Fibroblast of lung (primary cell): ENCODE results near the gene PCDH15. TPM values are rescaled to one million over a fixed set of nuclear protein-coding genes. Genes with fewer than 3 reads are reported as not detected.

ENCODE experiments used
- DNase-seq, 2 donors: peaks; one replicate each; pipeline versions ENCODE4 v3.0.0 to v3.0.0-alpha.2; 2010; ENCODE audit warnings: low read depth in 2 of 2
- H2AFZ ChIP-seq: 2 replicates; pipeline ENCODE4 v1.5.1; 2012; ENCODE audit warnings: low read length, control low read depth, inconsistent platforms
- H3K27ac ChIP-seq: 2 replicates; pipeline ENCODE4 v1.5.1; 2011; ENCODE audit warnings: low read length, control low read depth; ENCODE audit not compliant: insufficient read depth
- H3K27me3 ChIP-seq: 2 replicates; pipeline ENCODE4 v1.5.1; 2011; ENCODE audit warnings: mild to moderate bottlenecking, low read length; ENCODE audit not compliant: control insufficient read depth, insufficient read depth
- H3K36me3 ChIP-seq: 2 replicates; pipeline ENCODE4 v1.5.1; 2011; ENCODE audit warnings: low read length; ENCODE audit not compliant: control insufficient read depth, insufficient read depth
- H3K4me1 ChIP-seq: 2 replicates; pipeline ENCODE4 v1.5.1; 2011; ENCODE audit warnings: low read length; ENCODE audit not compliant: control insufficient read depth, insufficient read depth; ENCODE audit errors: extremely low read depth
- H3K4me2 ChIP-seq: 2 replicates; pipeline ENCODE4 v1.5.1; 2011; ENCODE audit warnings: low read length, control low read depth; ENCODE audit not compliant: insufficient read depth; ENCODE audit errors: extremely low read depth
- H3K4me3 ChIP-seq, 4 experiments: fragments of 200-600 bp in 1 of 4; sonication (generic) in 1 of 4; replicated peaks in 1 of 4; 2 replicates each; pipeline ENCODE4 v1.5.1; 2011 to 2016; ENCODE audit warnings: low read length in 4 of 4, low read depth in 3 of 4, mild to moderate bottlenecking in 3 of 4, control low read depth in 2 of 4, inconsistent platforms in 1 of 4, mixed read lengths in 1 of 4; ENCODE audit not compliant: insufficient read depth in 1 of 4; ENCODE audit errors: control extremely low read depth in 1 of 4
- H3K79me2 ChIP-seq: 2 replicates; pipeline ENCODE4 v1.5.1; 2012; ENCODE audit warnings: mild to moderate bottlenecking, low read length, inconsistent platforms; ENCODE audit not compliant: control insufficient read depth, insufficient read depth
- H3K9ac ChIP-seq: 2 replicates; pipeline ENCODE4 v1.5.1; 2011; ENCODE audit warnings: mild to moderate bottlenecking, low read length, control low read depth; ENCODE audit not compliant: insufficient read depth
- H3K9me3 ChIP-seq: 2 replicates; pipeline ENCODE4 v1.5.1; 2012; ENCODE audit warnings: low read depth, low read length; ENCODE audit not compliant: control insufficient read depth, insufficient read depth
- H4K20me1 ChIP-seq: 2 replicates; pipeline ENCODE4 v1.5.1; 2011; ENCODE audit warnings: low read length; ENCODE audit not compliant: control insufficient read depth, insufficient read depth; ENCODE audit errors: extremely low read depth
- EZH2 ChIP-seq: IDR thresholded peaks from 2 replicates; pipeline ENCODE4 v1.5.1; 2012; ENCODE audit warnings: low read length, control low read depth, mild to moderate bottlenecking; ENCODE audit errors: missing control alignments
- polyA plus RNA-seq, 2 donors: library from polyadenylated mRNA; depleted of rRNA in 1 of 2; stranded (reverse) in 1 of 2; unstranded in 1 of 2; fragments of >200 nt; gene quantifications; 2 replicates each; pipeline ENCODE4 v1.2.1, GENCODE V29; 2011 to 2012; ENCODE audit warnings: missing spikeins in 1 of 2
- total RNA-seq: library from RNA; depleted of rRNA; stranded (reverse); fragments of >200 nt; gene quantifications from 2 replicates; pipeline ENCODE4 v1.2.1, GENCODE V29; 2014
- TF ChIP-seq, protein P1 (sequence below), 2 donors: IDR thresholded peaks in 1 of 2; conservative IDR thresholded peaks in 1 of 2; 1 replicate in 1 of 2; 2 replicates in 1 of 2; pipeline ENCODE4 v1.5.1; 2011 to 2012; ENCODE audit warnings: low read length in 2 of 2, control low read depth in 1 of 2, inconsistent platforms in 1 of 2, low read depth in 1 of 2, mild to moderate bottlenecking in 1 of 2

PCDH15 gene
- total and polyA plus RNA-seq, 2 donors (not counting 1 experiment from before 2014, with no cell fraction given), result under 0.01 TPM; not detected in 1

DNA sequence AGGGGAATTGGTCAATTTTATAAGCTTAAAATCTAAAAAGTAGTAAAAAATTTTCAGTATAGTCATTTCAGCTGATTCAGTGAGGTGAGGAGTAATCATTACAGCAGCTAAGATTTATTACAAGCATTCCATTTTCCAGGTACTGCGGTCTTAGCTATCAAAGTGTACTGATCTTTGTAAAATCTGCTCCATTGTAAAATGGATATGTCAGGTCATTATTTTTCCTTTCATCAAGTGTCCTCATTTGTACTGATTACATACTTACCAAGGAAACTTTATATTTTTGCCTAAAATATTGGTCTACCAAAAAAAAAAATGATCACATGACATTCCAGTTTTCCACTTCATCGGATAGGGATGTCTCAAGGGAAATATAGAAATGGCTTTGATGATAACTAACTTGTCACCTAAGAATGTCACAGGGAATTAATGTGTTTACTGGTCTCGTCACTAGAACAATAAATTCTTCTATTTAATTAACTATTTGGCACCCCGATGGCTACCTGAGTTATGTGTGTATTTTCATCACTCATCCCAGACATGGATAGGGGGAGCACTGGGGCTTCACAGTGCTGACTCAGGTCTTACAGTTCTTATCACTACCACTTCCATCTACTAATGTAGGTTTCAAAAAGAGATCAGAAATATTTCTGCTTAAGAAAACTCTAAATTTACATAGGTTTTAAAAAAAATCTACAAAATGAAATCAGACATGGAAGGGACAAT, 948.4 kb downstream of the PCDH15 start:
- Histone ChIP-seq H2AFZ (no peak overlapping the region), H3K9ac (no peak overlapping the region), H3K4me1 (no peaks in the 10 kb centered on the region), H3K4me3 (no peak overlapping the region), H3K27me3 (no peaks in the 10 kb centered on the region), H4K20me1 (no peaks in the 10 kb centered on the region), H3K4me2 (no peak overlapping the region), H3K27ac (no peak overlapping the region), H3K9me3 (no peaks in the 10 kb centered on the region), H3K36me3 (no peaks in the 10 kb centered on the region), H3K79me2 (no peaks in the 10 kb centered on the region)
- no peak for DNase-seq
- TF ChIP-seq, protein P1, sequence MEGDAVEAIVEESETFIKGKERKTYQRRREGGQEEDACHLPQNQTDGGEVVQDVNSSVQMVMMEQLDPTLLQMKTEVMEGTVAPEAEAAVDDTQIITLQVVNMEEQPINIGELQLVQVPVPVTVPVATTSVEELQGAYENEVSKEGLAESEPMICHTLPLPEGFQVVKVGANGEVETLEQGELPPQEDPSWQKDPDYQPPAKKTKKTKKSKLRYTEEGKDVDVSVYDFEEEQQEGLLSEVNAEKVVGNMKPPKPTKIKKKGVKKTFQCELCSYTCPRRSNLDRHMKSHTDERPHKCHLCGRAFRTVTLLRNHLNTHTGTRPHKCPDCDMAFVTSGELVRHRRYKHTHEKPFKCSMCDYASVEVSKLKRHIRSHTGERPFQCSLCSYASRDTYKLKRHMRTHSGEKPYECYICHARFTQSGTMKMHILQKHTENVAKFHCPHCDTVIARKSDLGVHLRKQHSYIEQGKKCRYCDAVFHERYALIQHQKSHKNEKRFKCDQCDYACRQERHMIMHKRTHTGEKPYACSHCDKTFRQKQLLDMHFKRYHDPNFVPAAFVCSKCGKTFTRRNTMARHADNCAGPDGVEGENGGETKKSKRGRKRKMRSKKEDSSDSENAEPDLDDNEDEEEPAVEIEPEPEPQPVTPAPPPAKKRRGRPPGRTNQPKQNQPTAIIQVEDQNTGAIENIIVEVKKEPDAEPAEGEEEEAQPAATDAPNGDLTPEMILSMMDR (conservative IDR thresholded peaks at IDR 0.05 in 1 of 2, IDR thresholded peaks at IDR 0.05 in 1 of 2; ENCODE audit: low read depth in 1 of 2, low read length in 2 of 2), result no peak
- no peak for TF ChIP-seq EZH2

DNA sequence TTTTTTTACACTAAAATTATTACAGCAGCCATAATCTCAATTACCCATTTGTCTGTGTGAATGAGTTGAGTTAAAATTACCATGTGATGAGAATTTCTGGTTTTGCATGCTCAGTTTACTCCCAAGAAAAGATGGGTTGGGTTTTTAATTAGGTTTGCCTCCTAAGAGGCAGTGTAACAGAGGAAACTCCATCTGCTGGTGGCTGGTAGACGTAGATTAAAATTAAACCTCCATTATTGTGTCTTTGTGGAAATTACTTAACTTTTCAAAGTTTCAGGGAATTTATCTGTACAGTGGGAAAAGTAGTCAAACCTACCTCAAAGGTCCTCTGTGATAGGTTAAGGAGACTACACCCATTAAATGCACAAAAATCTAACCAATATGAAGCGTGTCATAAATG, 954.2 kb downstream of the PCDH15 start:
- H3K4me1 ChIP-seq, result no peaks in the 10 kb centered on the region
- no peak overlapping the region for H3K9ac ChIP-seq
- H3K4me2 ChIP-seq, result no peak overlapping the region
- H3K27ac ChIP-seq, result no peak overlapping the region
- H3K36me3 ChIP-seq, result no peaks in the 10 kb centered on the region
- H3K79me2 ChIP-seq, result no peaks in the 10 kb centered on the region
- TF ChIP-seq EZH2, result no peak
- TF ChIP-seq, protein P1 (conservative IDR thresholded peaks at IDR 0.05 in 1 of 2, IDR thresholded peaks at IDR 0.05 in 1 of 2; ENCODE audit: low read depth in 1 of 2, low read length in 2 of 2), result peak in 1 of 2 donors; percentile 40
- no peaks in the 10 kb centered on the region for H4K20me1 ChIP-seq
- no peaks in the 10 kb centered on the region for H3K9me3 ChIP-seq
- peak in 1 of 2 donors; percentile 9 for DNase-seq
- H2AFZ ChIP-seq, result no peak overlapping the region
- H3K27me3 ChIP-seq, result no peaks in the 10 kb centered on the region
- no peak overlapping the region for H3K4me3 ChIP-seq

DNA sequence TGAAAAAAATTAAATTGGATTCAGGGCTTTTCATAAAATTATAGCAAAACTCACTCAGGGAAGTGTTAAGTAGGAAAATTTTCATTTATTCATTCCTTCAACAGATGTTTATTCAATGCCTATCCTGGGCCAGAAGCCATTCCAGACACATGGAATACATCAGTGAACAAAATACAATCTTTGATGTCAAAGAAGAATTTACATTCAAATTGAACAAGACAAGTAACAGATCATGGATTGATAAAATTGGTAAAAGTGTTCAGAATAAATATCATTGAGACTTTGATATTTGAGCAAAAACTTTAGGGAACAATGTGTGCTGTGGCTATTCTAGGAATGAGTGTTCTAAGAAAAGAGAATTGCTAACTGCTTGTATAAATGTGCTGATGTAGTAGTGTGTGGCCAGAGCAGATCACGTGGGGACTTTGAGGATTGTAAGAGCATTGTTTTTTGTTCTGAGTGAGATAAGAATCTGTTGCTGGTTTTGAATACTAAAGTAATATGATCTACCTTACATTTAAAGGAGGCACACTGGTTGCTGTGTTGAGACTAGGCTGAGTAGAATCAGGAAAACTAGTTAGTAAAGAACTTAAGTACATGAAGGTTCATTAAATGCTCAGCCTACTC, 957.2 kb downstream of the PCDH15 start:
- H3K9me3 ChIP-seq, result no peaks in the 10 kb centered on the region
- no peak overlapping the region for H3K27ac ChIP-seq
- H3K79me2 ChIP-seq, result no peaks in the 10 kb centered on the region
- no peak overlapping the region for H3K4me3 ChIP-seq
- no peak overlapping the region for H3K4me2 ChIP-seq
- H3K36me3 ChIP-seq, result no peaks in the 10 kb centered on the region
- no peaks in the 10 kb centered on the region for H3K27me3 ChIP-seq
- TF ChIP-seq, protein P1 (conservative IDR thresholded peaks at IDR 0.05 in 1 of 2, IDR thresholded peaks at IDR 0.05 in 1 of 2; ENCODE audit: low read depth in 1 of 2, low read length in 2 of 2), result no peak
- no peak for TF ChIP-seq EZH2
- H2AFZ ChIP-seq, result no peak overlapping the region
- H4K20me1 ChIP-seq, result no peaks in the 10 kb centered on the region
- no peaks in the 10 kb centered on the region for H3K4me1 ChIP-seq
- no peak overlapping the region for H3K9ac ChIP-seq
- peak; percentile 52 to 65 for DNase-seq
